GM12872 (cell line): Measurements from ENCODE around the gene TMEM135.

Source experiments
- CTCF ChIP-seq: IDR thresholded peaks from 3 replicates; pipeline ENCODE4 v1.5.1; 2011; ENCODE audit warnings: low read depth, mild to moderate bottlenecking, low read length, moderate library complexity; ENCODE audit not compliant: insufficient read depth

The TMEM135 gene

GRCh38 chr11:87144252-87144651, 106.5 kb downstream of the TMEM135 start:
- TF ChIP-seq CTCF = no peak

GRCh38 chr11:87148749-87149148, 111.0 kb downstream of the TMEM135 start:
- TF ChIP-seq CTCF = no peak

GRCh38 chr11:87150936-87151335, 113.2 kb downstream of the TMEM135 start:
- no peak for TF ChIP-seq CTCF

GRCh38 chr11:87154246-87154645, 116.5 kb downstream of the TMEM135 start:
- no peak for TF ChIP-seq CTCF

- no peak for TF ChIP-seq CTCF
Observed at GRCh38 chr11:87156970-87157369, 119.2 kb downstream of the TMEM135 start.

- no peak for TF ChIP-seq CTCF
Observed at GRCh38 chr11:87173185-87174039, 135.7 kb downstream of the TMEM135 start.

GRCh38 chr11:87174870-87175269, 137.1 kb downstream of the TMEM135 start:
- no peak for TF ChIP-seq CTCF
